OCI-LY7 (cell line): Measurements from ENCODE around the gene CFAP100.

Experiments used
- CTCF ChIP-seq: fragments of 200-600 bp; sonication (generic); conservative IDR thresholded peaks from 2 replicates; pipeline ENCODE4 v1.5.1; 2014; ENCODE audit warnings: mild to moderate bottlenecking, antibody characterized with exemption, low read length, moderate library complexity, mixed read lengths
- EZH2phosphoT487 ChIP-seq: fragments of 200-600 bp; sonication (generic); IDR thresholded peaks from 2 replicates; pipeline ENCODE4 v1.6.1; 2018; ENCODE audit warnings: low read depth, borderline replicate concordance, mild to moderate bottlenecking, mixed run types, antibody characterized with exemption, low read length, moderate library complexity, mixed read lengths

- no peak for TF ChIP-seq CTCF
- TF ChIP-seq EZH2phosphoT487: no peak
Observed at GRCh38 chr3:126460381-126460780, 65.7 kb downstream of the CFAP100 start.
